LNCaP clone FGC (cell line): ENCODE data around the gene TBX21.

ENCODE experiments used
- DNase-seq: peaks from one replicate; pipeline ENCODE4 v3.0.0-alpha.2; 2011; ENCODE audit warnings: low read depth
- H3K4me3 ChIP-seq: 2 replicates; pipeline ENCODE4 v1.5.1; 2011; ENCODE audit warnings: mild to moderate bottlenecking, low read depth, low read length, control low read depth
- CTCF ChIP-seq: IDR thresholded peaks from 2 replicates; pipeline ENCODE4 v1.5.1; 2012; ENCODE audit warnings: mild to moderate bottlenecking; ENCODE audit not compliant: control insufficient read depth, insufficient read depth; ENCODE audit errors: extremely low read depth

Gene TBX21

GRCh38 chr17:47721725-47722124 lies 11.3 kb upstream of the TBX21 start:
- no peak overlapping the region for H3K4me3 ChIP-seq
- no peak for TF ChIP-seq CTCF
- DNase-seq = no peak

DNA sequence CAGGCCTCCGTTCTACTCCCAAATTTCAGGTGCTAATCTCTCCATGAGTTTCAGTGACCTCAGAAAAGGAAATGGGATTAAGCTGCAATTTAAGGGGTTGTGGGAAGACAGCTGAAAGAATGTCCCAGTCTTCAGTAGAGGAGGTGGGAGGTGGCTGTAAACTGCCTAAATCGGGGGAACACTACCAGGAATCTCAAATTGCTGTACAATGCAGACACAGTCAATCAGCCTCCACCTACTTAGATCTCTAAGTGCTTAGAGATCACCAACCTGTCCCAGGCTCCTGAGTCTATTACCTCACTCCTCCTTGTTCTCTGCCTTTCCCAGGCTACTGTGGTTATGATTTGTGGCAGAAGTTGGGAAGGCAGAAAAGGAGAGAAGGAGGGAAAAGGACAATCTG lies 8.3 kb upstream of the TBX21 start:
- H3K4me3 ChIP-seq = no peak overlapping the region
- TF ChIP-seq CTCF = no peak
- no peak for DNase-seq

DNA sequence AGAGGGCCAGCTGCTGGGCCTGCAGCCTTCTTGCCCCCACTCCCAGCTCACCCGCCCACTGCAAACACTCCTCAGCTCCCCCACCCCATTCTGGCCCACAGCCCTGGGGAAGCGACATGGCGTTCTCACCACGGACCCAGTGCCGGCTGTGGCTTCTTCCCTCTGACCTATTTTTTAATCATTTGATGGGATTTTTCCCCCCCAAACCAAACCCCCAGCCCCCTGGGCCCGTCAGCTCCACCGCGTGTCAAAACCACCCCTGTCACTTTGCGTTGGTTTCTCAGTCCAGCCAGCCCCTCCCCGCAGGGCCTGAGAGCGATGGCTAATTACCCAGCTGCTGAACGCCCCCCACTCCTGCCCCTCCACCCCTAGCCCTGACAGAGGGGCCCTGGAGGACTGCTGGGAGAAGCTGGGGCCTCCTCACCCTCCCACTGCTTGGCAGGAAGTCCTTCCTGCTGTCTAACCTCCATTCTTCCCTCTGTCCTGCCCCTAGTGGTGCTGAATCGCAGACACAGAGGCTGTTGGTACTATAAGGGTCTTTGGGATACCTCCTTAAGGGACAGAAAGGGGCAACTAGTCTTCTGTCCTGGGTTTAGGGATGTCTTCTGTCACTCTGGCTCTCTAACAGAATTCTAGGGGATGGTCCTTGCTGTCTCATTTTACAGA lies 7.5 kb upstream of the TBX21 start:
- no peak for DNase-seq

DNA sequence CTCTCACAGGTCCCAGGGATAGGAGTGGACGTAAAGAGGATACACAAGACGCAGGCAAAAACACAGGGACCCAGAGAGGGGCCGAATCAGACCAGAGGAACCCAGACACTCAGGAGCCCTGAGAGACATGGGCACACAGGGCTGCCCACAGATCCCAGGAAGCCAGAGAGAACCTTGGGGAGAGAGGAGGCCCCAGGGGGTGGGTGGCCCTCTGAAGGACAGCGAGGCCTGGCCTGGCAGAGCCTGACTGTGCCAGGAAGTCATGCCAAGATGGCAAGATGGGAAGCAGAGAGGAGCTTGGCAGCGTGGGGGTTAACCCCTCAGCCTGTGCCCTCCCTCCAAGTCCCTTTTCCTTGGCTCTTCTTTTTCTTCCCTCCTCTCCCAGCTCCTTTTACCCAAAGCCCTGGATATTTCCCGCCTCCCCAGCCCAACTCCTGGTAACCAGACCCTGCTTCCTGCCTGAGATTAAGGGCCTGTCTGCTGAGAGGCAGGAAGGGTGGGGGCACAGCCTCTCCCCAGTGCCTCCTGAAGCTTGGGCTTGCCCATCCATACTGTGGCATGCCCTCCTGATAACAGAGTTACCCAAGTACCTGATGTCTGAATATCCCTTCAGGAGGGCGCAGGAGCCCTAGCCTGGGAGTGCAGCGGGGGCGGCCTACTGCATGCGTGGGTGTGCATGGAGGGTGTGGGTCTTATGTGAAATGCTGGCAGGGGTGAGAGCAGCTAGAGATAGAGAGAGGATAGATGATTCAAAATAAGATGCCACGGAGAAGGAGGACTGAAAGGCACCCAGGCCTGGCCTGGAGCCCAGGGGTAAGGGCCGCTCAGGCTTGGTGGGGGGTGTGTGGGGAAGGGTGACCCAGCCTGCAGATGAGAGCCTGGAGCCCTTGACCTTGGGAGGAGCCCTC lies 6.0 kb upstream of the TBX21 start:
- TF ChIP-seq CTCF = no peak
- no peak for DNase-seq
- no peak overlapping the region for H3K4me3 ChIP-seq

More for the DNA sequence above, 7.5 kb upstream of the TBX21 start:
- no peak overlapping the region for H3K4me3 ChIP-seq
- no peak for TF ChIP-seq CTCF

- no peak for TF ChIP-seq CTCF
- no peak overlapping the region for H3K4me3 ChIP-seq
- no peak for DNase-seq
These were observed 5.4 kb upstream of the TBX21 start for GRCh38 chr17:47727704-47728036.

- TF ChIP-seq CTCF = no peak
- DNase-seq = no peak
- no peak overlapping the region for H3K4me3 ChIP-seq
These were observed 4.7 kb upstream of the TBX21 start for GRCh38 chr17:47728214-47728877.
